Measurements from ENCODE around the gene PLCG2. TPM values are rescaled to one million over a fixed set of nuclear protein-coding genes. Genes with fewer than 3 reads are reported as not detected.

The PLCG2 gene
- total and polyA plus RNA-seq, 2 experiments from 2014 or later: 3.5 to 10.4 TPM

GRCh38 chr16:81807767-81808358, 28.8 kb downstream of the PLCG2 start:
- no peak for DNase-seq (ENCODE audit: low read depth in 1 of 2, low spot score in 1 of 2)

GRCh38 chr16:81808933-81809480, 29.9 kb downstream of the PLCG2 start:
- H3K9me3 ChIP-seq (ENCODE audit: low read depth): no peaks in the 10 kb centered on the region
- no peak for DNase-seq (ENCODE audit: low read depth in 1 of 2, low spot score in 1 of 2)
- H3K27me3 ChIP-seq: no peaks in the 10 kb centered on the region
- H3K4me3 ChIP-seq: no peak overlapping the region
- H3K4me1 ChIP-seq (ENCODE audit: low read depth): no peaks in the 10 kb centered on the region
- TF ChIP-seq CTCF (IDR thresholded peaks at IDR 0.05; ENCODE audit: low read depth, low read length): no peak
- no peaks in the 10 kb centered on the region for H3K36me3 ChIP-seq
- no peak overlapping the region for H3K27ac ChIP-seq

More at GRCh38 chr16:81807767-81808358, 28.8 kb downstream of the PLCG2 start:
- Histone ChIP-seq H3K9me3 (ENCODE audit: low read depth) (no peaks in the 10 kb centered on the region), H3K27me3 (no peaks in the 10 kb centered on the region), H3K27ac (no peak overlapping the region), H3K36me3 (no peaks in the 10 kb centered on the region), H3K4me1 (ENCODE audit: low read depth) (no peaks in the 10 kb centered on the region), H3K4me3 (no peak overlapping the region)
- no peak for TF ChIP-seq CTCF (IDR thresholded peaks at IDR 0.05; ENCODE audit: low read depth, low read length)

GRCh38 chr16:81809567-81809966, 30.5 kb downstream of the PLCG2 start:
- no peaks in the 10 kb centered on the region for H3K27me3 ChIP-seq
- H3K36me3 ChIP-seq: no peaks in the 10 kb centered on the region
- DNase-seq (ENCODE audit: low read depth in 1 of 2, low spot score in 1 of 2): no peak
- no peak overlapping the region for H3K4me3 ChIP-seq
- no peaks in the 10 kb centered on the region for H3K9me3 ChIP-seq (ENCODE audit: low read depth)
- no peak overlapping the region for H3K27ac ChIP-seq
- H3K4me1 ChIP-seq (ENCODE audit: low read depth): no peaks in the 10 kb centered on the region
- no peak for TF ChIP-seq CTCF (IDR thresholded peaks at IDR 0.05; ENCODE audit: low read depth, low read length)

GRCh38 chr16:81810361-81810760, 31.3 kb downstream of the PLCG2 start:
- Histone ChIP-seq H3K4me1 (ENCODE audit: low read depth) (no peaks in the 10 kb centered on the region), H3K27ac (no peak overlapping the region), H3K4me3 (no peak overlapping the region), H3K27me3 (no peaks in the 10 kb centered on the region), H3K36me3 (no peaks in the 10 kb centered on the region), H3K9me3 (ENCODE audit: low read depth) (no peaks in the 10 kb centered on the region)
- DNase-seq (ENCODE audit: low read depth in 1 of 2, low spot score in 1 of 2): no peak
- TF ChIP-seq CTCF (IDR thresholded peaks at IDR 0.05; ENCODE audit: low read depth, low read length): no peak

- no peak for DNase-seq (ENCODE audit: low read depth in 1 of 2, low spot score in 1 of 2)
- no peak for TF ChIP-seq CTCF (IDR thresholded peaks at IDR 0.05; ENCODE audit: low read depth, low read length)
- Histone ChIP-seq H3K27me3 (no peaks in the 10 kb centered on the region), H3K9me3 (ENCODE audit: low read depth) (no peaks in the 10 kb centered on the region), H3K27ac (no peak overlapping the region), H3K4me1 (ENCODE audit: low read depth) (no peaks in the 10 kb centered on the region), H3K4me3 (no peak overlapping the region), H3K36me3 (no peaks in the 10 kb centered on the region)
Observed at GRCh38 chr16:81810894-81811538, 31.9 kb downstream of the PLCG2 start.

Data from cardiac muscle cell (in vitro differentiated cells and primary cell).